GM19240 (cell line): ENCODE measurements around the gene FAM83G.

Experiments
- DNase-seq: peaks from one replicate; pipeline ENCODE4 v3.0.0; 2011; ENCODE audit warnings: low spot score; ENCODE audit not compliant: insufficient read length

Gene FAM83G

DNA sequence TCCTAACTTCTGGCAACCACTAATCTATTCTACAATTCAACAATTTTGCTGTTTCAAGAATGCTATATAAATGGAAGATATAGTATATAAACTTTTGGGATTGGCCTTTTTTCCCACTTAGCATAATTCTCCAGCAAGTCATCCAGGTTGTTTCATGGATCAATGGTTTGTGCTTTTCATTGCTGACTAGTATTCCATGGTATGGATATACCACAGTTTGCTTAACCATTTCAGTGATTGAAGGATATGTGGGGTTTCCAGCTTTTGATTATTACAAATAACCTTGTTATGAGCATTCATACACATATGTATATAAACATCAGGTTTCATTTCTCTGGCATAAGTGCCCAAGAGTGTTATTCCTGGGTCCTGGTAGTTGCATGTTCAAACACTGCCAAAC, 2.1 kb upstream of the FAM83G start:
- no peak for DNase-seq

DNA sequence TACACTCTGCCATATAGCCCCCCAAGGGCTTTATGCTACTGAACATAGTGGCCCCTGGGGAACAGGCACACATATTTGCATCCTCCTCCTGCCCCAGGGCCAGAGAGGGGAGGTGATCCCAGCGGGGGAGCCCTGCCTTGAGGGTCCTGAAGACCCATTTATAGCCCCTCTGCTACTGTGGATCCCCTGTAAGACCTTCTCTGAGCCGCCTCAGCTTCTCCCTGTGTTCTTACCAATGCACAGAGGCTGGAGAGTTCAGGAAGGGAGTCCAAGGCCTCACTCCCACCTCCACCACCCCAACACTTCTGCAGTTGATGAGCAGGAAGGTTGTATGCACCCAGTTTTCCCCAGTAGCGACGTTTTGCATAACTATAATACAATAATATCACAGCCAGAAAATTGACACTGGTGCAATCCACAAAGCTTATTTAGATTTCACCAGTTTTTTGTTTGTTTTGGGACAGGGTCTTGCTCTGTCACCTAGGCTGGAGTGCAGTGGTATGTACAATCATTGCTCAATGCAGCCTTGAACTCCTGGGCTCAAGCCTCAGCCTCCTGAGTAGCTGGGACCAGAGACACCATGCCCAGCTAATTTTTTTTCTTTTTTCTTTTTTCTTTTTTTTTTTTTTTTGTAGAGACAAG, 1.3 kb upstream of the FAM83G start:
- no peak for DNase-seq

- DNase-seq = no peak
Measured at GRCh38 chr17:19005137-19005773, 691 bp upstream of the FAM83G start.

GRCh38 chr17:19003543-19004420, 782 bp downstream of the FAM83G start:
- no peak for DNase-seq

GRCh38 chr17:19002805-19003542, 1.6 kb downstream of the FAM83G start:
- no peak for DNase-seq

- DNase-seq = no peak
Measured at GRCh38 chr17:19001907-19002590, 2.5 kb downstream of the FAM83G start.

DNA sequence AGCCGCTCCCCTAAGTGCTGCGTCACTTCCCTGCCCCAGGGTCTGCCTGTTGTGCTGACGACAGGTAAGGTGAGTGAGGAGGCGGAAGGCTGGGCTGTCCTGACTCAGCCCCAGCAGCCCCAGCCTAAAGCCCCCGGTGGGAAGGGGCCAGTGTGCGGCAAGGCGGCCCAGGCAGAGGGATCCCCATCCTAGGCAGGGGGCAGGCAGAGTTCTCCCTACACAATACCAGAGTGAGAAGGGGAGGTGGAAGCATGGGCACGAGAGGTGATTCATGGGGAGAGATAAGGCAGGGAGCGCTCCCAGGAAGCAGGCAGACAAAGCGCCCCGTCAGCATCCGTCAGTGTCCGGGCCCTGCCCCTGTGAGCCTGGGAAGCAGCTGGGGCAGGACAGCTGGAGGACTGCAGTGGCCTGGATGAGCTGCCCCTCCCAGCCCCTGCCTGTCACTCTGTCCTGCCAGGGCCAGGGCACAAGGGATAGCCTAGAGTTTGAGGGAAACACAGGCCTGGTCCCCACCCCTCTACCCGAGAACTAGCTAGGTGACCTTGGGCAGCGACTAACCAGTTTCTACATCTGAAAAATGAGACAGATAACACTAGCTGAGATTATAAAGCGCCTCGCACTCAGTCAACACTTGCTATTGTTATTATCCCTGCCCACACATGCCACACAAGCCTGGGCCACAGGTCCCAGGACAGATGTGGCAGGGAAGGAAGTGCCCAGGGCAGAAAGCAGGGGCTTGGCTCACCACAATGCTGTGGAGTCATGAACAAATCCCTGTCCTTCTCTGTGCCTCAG, 3.8 kb downstream of the FAM83G start:
- no peak for DNase-seq

- DNase-seq = no peak
Measured at GRCh38 chr17:18999911-19000310, 4.7 kb downstream of the FAM83G start.

- DNase-seq = no peak
Measured at GRCh38 chr17:18999394-18999793, 5.2 kb downstream of the FAM83G start.

DNA sequence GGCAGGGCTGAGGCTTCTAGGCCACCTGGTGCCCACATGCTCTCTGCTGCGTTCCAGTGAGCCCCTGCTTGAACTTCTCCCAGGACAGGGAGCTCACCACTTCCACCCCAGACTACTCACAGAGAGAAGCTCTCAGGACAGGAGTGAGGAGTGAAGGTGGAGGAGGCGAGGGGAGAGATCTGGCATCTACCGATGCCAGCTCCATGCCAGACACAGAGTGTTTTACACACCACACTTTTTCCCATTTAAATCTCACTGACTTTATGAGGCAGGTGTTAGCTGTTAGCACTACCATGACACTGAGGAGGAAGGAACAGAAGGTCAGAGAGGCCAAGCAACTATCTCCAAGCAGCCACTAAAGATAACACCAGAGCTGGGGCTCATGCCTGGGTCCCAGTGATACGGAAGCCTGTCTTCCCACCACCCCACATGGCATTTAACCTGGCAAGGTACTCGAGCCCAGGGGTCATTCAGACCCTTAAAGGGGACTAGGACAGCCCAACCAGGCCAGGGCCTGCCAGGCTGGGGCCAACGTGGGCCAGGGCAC, 6.8 kb downstream of the FAM83G start:
- DNase-seq = no peak

DNA sequence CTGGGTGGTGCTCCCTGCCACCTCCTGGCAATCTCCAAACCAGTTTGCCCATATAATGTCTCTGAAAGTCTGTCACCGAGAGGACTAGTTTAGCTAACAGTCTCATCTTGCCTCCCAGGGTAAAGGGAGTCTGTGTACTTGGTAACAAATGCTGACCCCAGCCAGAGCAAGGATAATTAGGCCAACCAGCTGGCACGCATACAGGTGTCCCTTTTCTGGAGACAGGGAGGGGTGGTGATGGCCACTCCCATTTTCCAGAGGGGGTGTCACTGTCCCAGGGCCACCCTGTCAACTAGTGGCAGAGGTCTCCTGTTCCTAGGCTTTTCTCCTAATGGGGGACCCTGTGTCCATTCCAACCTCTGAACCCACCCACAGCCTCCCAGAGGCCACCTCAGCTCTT, 8.1 kb downstream of the FAM83G start:
- DNase-seq = no peak

GRCh38 chr17:18995220-18995619, 9.3 kb downstream of the FAM83G start:
- no peak for DNase-seq

DNA sequence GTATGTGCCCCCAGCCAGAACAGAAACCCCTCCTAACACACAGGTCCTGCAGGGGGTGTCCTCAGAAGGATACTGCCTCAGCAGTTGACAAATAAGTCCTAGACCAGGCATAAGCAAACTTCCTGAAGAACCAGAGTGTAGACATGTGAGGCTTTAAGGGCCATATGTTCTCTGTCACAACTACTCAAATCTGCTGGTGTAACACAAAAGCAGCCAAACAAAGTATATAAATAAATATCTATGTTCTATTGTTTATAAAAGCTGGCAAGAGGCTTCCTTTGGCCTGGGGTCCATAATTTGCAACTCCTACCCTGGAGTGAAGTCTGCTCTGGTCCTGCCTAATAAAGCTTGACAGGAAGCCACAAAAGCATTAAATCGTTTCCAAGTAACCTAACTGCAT, 9.9 kb downstream of the FAM83G start:
- DNase-seq = no peak

DNA sequence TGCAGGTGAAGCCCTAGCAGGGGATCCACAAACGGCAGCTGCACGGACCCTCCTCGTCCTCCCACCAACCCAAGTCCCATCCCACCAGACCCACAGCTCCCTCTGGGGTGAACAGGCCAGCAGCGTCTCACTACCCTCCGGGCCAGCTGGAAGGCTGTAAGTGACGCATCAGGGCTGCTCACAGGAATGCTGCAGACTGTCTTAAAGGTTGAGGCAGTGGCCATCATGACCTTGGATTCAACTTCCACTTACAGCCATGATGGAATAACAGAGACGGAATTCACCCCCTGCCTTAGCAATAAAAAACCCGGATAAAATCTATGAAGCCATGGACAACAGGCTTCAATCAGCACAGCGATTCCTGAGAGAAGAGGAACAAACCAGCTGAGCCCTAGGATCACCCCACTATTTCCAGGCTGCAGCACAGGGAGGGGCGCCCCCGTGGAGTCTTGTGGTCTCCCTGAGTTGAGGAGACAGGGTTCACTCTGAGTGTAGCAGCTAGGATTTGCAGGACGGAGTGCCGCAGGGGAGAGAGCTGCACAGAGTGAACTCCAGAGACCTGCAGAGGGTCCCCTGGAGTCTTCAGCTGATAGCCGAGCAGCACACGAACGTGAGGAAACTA, 10.5 kb downstream of the FAM83G start:
- no peak for DNase-seq

DNA sequence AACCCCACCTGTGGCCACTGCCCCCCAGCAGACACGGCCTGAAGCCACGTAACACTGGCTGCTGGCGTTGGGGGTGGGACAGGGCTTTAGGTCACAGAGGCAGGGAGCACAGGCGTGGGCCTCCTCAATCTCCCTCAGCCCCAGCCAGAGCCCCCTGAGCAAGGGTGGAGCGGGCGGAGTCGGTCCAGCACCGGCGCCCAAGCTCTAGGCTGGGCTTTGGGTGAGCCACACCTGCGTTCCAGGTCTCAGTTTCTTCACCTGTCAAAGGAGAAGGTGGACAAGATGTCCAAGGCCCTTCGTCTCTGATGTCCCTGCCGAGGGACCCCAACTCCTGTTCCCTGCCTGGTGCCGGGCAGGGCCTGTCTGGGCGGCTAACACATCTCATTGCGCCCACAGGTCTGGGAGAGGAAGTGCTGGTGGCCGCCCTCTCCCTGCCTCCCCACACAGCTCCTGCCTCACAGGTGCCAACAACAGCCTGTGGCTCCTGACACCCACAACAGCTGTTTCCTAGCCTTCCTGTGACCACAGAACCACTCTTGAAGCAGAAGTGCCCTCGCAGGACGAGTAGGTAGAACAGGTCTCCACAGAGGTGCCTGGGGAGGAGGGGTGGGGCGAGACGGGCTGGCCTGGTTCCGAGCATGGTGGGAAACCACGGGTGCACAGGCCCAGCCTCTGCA, 12.0 kb downstream of the FAM83G start:
- DNase-seq = no peak

DNA sequence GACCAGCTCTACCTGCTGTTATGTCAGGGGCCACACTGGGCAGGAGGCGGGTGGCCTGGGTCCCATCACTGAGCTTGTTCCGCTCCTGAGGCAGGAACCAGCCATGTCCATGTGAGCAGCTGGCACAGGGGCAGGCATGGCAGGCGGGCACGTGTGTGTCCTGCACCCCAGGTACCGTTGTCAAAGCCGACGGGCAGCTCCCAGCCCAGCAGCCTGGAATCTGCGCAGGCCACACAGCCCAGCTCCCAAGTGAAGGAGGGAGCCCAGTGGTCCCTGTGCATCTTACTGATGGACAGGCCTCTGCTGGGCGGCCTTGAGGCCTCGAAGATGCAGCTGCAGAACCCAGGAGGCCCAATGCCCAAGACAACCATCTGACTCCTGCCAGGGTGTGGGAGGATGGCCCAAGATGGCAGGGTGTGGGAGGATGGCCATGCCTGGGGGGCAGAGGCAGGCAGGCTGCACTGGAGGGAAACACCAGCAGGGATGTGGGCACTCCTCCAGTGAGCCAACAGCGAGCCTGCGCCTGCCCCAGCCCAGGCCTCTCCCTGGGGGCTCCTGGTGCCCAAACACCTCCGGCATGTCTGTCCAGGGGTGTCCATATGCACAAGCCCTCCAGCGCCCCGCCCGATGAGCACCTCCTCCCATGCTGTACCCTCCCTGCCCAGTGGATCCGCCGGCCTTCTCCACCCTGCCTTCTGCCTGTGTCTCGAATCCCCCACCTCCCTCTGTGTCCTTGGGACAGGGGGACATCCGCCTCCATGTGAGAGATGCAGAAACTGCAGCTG, 12.8 kb downstream of the FAM83G start:
- no peak for DNase-seq

DNA sequence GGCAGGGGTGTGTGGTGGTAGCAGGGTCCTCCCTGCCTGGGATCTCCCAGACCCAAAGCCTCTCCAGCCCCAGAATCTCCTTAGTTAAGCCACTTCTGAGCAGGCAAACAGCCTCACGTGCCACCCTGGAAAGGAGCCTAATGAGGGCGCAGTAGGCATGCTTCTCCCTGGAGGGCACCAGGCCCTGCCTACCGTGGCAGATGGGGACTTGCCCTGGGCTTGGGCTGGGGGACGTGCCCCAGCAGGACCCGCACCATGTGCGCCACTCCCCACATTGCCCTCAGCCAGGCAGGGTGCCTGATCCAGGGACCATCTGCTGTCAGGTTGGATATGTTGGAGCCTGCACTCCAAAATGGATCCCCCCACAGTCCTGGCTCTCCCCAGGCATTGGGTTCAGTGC, 14.2 kb downstream of the FAM83G start:
- no peak for DNase-seq

GRCh38 chr17:18988546-18989173, 15.9 kb downstream of the FAM83G start:
- no peak for DNase-seq
